ENCODE results near the gene CYP39A1.
"Not testable (repeated sequence)": the region's sequence is repeated elsewhere in the genome, so short reads cannot be mapped to it uniquely, and the experiment has no call there.

CYP39A1 gene

DNA sequence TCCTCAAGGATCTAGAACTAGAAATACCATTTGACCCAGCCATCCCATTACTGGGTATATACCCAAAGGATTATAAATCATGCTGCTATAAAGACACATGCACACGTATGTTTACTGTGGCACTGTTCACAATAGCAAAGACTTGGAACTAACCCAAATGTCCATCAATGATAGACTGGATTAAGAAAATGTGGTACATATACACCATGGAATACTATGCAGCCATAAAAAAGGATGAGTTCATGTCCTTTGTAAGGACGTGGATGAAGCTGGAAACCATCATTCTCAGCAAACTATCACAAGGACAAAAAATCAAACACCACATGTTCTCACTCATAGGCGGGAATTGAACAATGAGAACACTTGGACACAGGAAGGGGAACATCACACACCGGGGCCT lies 4.5 kb downstream of the CYP39A1 start:
- not testable (repeated sequence) for DNase-seq

DNA sequence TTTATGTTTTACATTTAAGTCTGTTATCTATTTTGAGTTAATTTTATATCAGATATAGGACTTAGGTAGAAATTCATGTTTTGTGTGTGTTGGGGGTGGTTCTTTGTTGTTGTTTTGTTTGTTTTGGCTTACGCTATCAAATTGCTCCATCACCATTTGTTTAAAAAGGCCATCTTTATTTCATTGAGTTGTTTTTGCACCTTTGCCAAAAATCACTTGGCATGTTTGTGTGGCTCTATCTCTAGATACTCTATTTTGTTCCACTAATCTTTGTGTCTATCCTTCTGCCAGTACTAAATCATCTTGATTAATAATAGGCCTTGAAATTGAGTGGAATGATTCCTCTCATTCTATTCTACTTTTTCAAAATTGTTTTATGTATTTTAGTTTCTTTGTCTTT lies 7.4 kb downstream of the CYP39A1 start:
- DNase-seq = no peak

GRCh38 chr6:46642928-46643751 lies 9.5 kb downstream of the CYP39A1 start:
- DNase-seq = no peak

GRCh38 chr6:46638650-46639049 lies 14.0 kb downstream of the CYP39A1 start:
- no peak for DNase-seq

DNA sequence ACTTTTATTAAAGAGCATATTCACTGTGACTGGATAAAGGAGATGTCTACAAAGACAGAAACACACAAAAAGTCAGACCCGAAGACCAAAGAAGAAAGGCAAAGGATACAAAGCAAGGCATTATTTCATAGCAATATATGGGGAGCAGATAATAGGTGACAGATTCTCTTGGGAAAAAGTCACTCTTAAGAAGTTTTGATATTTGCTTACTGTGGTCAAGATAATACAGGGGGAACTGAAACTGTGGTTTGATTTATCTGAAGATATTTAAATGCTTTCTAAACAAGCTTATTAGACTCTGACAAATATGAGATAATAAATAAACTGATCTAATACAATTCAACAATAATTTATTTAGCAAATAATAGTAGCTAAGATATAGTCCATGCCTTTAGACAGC lies 14.7 kb downstream of the CYP39A1 start:
- DNase-seq = no peak

- DNase-seq = peak in 1 of 2 experiments; percentile 57
These were observed 15.5 kb downstream of the CYP39A1 start for GRCh38 chr6:46637145-46637544.

DNA sequence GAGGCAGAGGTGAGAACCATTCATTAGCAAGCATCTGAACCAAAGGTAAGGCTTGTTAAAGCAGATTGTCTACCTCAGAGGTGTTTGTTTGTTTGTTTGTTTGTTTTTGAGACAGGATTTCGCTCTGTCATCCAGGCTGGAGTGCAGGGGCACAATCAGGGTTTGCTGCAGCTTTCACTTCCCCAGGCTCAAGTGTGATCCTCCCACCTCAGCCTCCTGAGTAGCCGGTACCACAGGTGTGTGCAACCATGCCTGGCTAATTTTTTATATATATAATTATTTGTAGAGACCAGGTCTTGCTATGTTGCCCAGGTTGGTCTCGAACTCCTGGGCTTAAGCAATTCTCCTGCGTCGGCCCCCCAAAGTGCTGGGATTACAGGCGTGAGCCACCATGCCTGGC lies 17.2 kb downstream of the CYP39A1 start:
- no peak for DNase-seq

DNA sequence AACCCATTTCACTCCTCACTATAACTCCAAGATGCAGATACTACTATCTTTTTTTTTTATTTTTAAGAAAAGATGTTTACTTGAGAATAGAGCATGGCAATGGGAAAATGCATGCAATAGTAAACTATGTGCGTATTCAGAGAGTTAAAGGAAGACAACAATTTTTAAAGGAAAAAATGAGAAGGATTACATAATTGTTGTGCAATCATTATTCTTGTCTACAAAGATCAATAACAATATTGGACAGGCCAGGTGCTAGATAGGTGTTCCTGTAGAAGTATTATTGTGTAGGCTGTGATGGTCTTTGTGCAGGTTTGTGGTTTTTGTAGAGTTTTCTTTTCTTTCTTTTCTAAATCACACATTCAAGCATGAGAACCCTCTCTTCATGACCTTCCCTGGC lies 20.6 kb downstream of the CYP39A1 start:
- DNase-seq = no peak

- DNase-seq = no peak
These were observed 22.9 kb downstream of the CYP39A1 start for GRCh38 chr6:46629691-46630090.

DNA sequence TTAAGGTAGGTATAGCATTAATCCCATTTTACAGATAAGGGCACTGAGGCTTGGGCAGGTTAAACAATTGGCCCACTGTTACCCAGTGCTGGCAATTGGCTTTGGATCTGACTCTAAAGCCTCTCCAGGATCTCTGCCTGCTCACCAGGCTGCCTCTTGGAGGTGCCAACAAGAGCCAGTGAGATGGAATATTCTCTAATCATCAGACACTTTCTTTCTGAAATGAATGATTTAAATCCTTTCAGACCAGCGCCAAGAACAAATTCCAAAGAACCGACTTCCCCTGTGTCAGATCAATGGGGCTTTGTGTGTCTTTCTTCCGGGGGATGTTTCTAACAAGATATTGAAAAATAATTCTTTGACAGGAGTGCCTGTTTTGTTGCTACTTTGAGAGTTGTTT lies 23.6 kb downstream of the CYP39A1 start:
- no peak for DNase-seq

GRCh38 chr6:46628498-46628897 lies 24.1 kb downstream of the CYP39A1 start:
- DNase-seq = no peak

GRCh38 chr6:46626976-46627375 lies 25.6 kb downstream of the CYP39A1 start:
- no peak for DNase-seq

DNA sequence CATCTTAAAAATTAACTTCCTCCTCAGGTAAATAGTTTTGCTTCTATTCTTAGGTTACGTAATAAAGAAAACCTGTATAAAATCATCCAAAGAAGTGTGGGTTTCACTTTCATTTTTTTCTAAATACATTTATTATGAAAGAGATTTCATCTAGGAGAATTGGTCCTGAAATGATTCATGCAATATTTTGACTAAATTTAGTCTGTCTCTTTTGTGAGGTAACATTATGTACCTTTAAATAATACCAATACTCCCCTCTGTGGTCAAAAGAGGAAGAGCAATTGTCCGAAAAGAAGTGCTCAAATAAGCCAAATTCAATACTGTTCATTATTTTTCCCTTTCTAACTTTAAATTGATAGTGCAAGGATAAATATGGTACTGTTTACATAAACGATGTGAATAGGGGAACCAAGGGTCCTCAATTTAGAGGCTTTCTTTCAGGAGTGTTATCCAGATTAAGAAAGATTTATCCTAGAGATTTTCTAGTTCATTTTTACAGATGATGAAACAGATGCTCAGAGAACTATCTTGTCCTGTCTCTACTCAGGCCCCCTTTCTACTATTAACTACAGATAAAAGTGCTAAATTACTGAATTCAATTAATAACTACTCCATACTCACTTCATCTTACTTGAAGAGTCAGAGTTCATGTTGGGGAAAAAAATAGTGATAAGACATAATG lies 26.2 kb downstream of the CYP39A1 start:
- peak; percentile 41 to 70 for DNase-seq

GRCh38 chr6:46618726-46619125 lies 33.9 kb downstream of the CYP39A1 start:
- DNase-seq = no peak

DNA sequence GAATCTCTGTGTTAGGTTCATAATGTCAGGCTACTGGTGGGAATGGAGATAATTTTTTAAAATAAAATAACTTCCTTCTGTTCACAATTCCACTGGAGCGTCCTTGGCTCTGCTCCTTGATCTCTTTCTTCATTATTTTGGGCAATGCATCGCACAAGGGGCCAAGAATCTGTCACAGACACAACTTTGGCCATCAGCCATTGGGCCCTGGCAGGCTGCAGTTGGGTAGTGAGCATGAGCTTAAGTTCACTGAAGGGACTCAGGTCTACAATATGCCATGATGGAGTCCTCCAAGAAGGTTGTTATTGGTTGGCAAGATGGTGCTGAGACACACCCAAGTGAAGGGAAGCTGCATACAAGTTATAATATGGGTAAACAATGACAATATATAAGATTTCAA lies 40.0 kb downstream of the CYP39A1 start:
- DNase-seq = no peak

GRCh38 chr6:46610862-46611553 lies 41.6 kb downstream of the CYP39A1 start:
- DNase-seq = no peak

DNA sequence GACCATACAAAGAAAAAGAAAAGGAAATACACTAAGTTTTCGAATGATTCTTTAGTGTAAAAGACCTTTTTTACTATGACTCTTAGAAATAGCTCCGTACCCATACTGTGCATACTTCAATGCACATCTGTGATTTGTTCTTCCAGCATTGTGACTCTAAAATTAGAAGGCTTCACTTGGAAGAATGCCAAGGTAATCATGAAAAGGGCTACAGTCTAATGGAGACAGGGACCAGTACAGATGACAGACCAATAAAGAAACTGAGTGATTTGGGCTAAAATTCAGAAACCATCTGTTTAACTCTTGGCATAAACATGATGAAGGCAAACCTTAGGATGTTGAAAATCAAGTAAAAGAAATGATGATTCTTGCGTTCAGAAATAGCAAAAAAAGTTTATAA lies 46.3 kb downstream of the CYP39A1 start:
- no peak for DNase-seq

GRCh38 chr6:46605091-46605797 lies 47.4 kb downstream of the CYP39A1 start:
- no peak for DNase-seq

DNA sequence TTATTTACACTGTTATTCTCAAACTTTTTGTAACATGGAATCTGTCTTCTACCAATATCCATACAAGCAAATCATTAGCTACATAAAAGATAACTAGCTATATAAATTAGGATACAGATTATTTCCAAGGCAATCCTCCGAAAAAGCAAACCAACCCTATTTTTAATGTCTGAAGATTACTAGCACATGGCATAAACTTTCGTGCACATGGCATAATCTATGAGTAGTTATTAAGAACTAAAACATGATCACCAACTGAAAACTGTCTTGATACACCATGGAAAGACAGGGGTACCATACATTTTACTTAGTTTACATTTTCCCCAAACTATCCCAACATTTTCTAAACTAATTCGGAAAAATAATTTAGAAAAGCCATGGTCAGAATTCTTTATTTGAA lies 54.4 kb downstream of the CYP39A1 start:
- no peak for DNase-seq

DNA sequence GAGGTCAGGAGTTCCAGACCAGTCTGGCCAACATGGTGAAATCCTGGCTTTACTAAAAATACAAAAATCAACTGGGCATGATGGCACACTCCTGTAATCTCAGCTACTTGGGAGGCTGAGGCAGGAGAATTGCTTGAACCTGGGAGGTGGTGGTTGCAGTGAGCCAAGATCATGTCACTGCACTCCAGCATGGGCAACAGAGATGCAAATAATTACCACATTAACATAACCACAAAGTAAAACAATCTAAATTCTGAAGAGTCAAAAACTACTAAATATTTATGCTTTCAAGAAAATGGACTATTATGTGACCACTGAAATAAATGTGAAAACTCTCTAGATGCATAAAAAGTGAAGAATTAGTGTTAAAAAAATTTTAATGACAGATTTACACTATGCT lies 59.9 kb downstream of the CYP39A1 start:
- DNase-seq = peak in 1 of 2 experiments; percentile 14

- DNase-seq = no peak
These were observed 60.6 kb downstream of the CYP39A1 start for GRCh38 chr6:46592046-46592445.

DNA sequence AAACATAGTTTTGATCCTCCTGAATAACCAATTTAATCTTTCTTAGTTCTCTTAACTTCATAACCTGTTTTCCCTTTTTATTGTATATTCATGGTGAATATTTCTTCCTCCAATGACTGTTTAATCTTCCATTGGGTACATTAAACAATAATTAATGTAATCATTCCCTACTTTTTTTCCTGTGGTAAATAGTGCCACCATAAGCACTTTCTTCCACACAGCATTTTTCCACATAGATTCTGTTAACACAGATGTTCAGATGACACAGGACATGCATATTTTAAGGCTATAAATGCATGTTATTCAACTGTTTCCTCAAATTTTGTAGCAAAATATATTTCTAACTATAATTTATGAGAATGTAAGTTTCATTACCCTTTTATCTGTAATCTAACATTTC lies 61.9 kb downstream of the CYP39A1 start:
- no peak for DNase-seq

DNA sequence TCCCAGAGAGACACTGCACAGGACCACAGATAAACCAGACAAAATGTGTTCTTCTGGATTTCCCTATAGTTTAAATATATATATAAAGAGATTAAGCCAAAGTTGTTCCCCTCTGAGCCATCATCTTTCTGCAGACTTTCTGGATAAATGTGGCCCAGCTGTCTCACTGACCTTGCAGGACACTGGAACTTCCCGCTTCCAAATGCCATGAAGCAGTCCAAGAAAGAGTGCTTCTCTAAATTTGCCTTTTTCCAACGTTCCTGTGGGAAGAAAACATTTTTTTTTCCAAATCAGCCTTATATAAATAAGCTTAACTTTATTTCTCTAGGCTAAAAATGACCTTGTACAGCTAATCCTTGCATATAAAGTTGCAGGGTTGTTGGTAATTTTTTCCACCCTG lies 65.7 kb downstream of the CYP39A1 start:
- no peak for DNase-seq
